ENCODE results near the gene KRTAP19-7.

DNA sequence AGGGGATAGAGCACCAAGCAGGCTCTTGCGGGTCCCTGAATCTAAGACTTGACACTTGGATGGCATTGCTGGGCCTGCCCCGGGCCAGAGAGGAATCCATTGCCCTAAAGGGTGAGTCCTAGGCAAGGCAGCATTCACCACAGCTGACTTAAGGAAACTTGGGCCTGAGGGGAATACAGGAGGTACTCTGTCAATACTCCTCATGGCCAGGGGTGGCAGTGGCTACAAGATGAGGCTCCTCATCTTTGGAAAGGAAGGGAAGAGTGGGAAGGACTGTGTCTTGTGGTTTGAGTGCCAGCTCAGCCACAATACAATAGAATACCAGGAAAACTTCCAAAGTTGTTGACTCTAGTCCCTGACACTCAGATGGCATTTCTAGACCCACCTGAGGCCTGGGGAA is 44.9 kb upstream of the KRTAP19-7 start:
- TF ChIP-seq, protein P1, sequence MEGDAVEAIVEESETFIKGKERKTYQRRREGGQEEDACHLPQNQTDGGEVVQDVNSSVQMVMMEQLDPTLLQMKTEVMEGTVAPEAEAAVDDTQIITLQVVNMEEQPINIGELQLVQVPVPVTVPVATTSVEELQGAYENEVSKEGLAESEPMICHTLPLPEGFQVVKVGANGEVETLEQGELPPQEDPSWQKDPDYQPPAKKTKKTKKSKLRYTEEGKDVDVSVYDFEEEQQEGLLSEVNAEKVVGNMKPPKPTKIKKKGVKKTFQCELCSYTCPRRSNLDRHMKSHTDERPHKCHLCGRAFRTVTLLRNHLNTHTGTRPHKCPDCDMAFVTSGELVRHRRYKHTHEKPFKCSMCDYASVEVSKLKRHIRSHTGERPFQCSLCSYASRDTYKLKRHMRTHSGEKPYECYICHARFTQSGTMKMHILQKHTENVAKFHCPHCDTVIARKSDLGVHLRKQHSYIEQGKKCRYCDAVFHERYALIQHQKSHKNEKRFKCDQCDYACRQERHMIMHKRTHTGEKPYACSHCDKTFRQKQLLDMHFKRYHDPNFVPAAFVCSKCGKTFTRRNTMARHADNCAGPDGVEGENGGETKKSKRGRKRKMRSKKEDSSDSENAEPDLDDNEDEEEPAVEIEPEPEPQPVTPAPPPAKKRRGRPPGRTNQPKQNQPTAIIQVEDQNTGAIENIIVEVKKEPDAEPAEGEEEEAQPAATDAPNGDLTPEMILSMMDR (IDR thresholded peaks at IDR 0.05) = no peak
- TF ChIP-seq, protein P2, sequence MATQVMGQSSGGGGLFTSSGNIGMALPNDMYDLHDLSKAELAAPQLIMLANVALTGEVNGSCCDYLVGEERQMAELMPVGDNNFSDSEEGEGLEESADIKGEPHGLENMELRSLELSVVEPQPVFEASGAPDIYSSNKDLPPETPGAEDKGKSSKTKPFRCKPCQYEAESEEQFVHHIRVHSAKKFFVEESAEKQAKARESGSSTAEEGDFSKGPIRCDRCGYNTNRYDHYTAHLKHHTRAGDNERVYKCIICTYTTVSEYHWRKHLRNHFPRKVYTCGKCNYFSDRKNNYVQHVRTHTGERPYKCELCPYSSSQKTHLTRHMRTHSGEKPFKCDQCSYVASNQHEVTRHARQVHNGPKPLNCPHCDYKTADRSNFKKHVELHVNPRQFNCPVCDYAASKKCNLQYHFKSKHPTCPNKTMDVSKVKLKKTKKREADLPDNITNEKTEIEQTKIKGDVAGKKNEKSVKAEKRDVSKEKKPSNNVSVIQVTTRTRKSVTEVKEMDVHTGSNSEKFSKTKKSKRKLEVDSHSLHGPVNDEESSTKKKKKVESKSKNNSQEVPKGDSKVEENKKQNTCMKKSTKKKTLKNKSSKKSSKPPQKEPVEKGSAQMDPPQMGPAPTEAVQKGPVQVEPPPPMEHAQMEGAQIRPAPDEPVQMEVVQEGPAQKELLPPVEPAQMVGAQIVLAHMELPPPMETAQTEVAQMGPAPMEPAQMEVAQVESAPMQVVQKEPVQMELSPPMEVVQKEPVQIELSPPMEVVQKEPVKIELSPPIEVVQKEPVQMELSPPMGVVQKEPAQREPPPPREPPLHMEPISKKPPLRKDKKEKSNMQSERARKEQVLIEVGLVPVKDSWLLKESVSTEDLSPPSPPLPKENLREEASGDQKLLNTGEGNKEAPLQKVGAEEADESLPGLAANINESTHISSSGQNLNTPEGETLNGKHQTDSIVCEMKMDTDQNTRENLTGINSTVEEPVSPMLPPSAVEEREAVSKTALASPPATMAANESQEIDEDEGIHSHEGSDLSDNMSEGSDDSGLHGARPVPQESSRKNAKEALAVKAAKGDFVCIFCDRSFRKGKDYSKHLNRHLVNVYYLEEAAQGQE (IDR thresholded peaks at IDR 0.05; ENCODE audit: insufficient read depth in 1 of 2, low read depth in 2 of 2, low read length in 1 of 2) = no peak
- TF ChIP-seq POLR2AphosphoS5 (IDR thresholded peaks at IDR 0.05; ENCODE audit: low read depth, low read length) = no peak
- no peak for TF ChIP-seq SIN3A (IDR thresholded peaks at IDR 0.05; ENCODE audit: borderline replicate concordance, insufficient read depth, low read depth, low read length)

Measured in Panc1 (cell line).